SK-N-SH (cell line): ENCODE data around the gene TTC7B.

ENCODE experiments used
- EZH2phosphoT487 ChIP-seq: fragments of 200-600 bp; sonication (generic); IDR thresholded peaks from 2 replicates; pipeline ENCODE4 v1.6.1; 2017; ENCODE audit warnings: low read depth, mixed run types, mild to moderate bottlenecking, antibody characterized with exemption, moderate library complexity, borderline replicate concordance
- REST ChIP-seq: IDR thresholded peaks from 2 replicates; pipeline ENCODE4 v1.6.1; 2012; ENCODE audit warnings: mild to moderate bottlenecking, low read depth, low read length, moderate library complexity
- SIN3A ChIP-seq: IDR thresholded peaks from 2 replicates; pipeline ENCODE4 v1.6.1; 2012; ENCODE audit warnings: low read depth, mild to moderate bottlenecking, low read length, moderate library complexity, borderline replicate concordance
- TCF12 ChIP-seq: IDR thresholded peaks from 2 replicates; pipeline ENCODE4 v1.4.0; 2012
- USF1 ChIP-seq: IDR thresholded peaks from 2 replicates; pipeline ENCODE4 v1.4.0; 2012; ENCODE audit warnings: low read depth, borderline replicate concordance
- ZBTB33 ChIP-seq: IDR thresholded peaks from 2 replicates; pipeline ENCODE4 v1.4.0; 2012; ENCODE audit warnings: low read depth, borderline replicate concordance
- TF ChIP-seq, protein P1 (sequence below): fragments of 200-600 bp; sonication (generic); IDR thresholded peaks from 2 replicates; pipeline ENCODE4 v1.6.1; 2017; ENCODE audit warnings: antibody characterized with exemption, mild to moderate bottlenecking, moderate library complexity

DNA sequence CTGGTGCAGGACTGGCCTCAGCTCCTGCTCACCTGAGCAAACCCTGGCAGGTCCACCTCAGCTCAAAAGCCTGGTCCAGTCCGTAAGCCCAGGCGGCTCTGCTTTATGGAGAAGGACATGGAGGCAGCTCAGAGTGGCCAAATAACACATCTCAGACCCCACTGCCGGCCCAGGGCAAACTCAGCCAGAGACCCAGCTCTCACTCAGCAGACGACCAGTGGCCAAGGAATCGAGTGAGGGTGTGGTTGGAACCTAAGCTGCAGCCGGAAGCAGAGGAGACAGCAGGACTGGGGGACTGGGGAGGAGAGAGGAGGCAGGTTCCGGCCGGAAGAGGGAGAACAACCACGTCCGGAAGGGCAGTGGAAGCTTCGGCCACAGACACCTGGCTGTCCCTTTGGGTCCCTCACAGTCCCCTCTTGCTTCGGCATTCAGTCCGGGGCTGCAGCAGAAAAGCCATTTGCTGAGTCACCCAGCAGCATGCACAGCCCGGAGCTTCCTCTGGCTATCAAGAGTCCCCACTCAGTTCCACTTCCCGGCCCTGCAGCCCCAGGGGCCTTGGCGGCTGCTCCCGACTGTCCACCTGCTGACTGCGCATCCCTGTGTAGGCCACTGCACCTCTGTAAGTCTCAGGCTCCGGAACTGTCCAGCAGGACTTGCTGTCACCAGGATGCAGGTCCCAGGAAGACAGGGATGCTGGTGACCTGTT lies 315.4 kb downstream of the TTC7B start:
- TF ChIP-seq, protein P1, sequence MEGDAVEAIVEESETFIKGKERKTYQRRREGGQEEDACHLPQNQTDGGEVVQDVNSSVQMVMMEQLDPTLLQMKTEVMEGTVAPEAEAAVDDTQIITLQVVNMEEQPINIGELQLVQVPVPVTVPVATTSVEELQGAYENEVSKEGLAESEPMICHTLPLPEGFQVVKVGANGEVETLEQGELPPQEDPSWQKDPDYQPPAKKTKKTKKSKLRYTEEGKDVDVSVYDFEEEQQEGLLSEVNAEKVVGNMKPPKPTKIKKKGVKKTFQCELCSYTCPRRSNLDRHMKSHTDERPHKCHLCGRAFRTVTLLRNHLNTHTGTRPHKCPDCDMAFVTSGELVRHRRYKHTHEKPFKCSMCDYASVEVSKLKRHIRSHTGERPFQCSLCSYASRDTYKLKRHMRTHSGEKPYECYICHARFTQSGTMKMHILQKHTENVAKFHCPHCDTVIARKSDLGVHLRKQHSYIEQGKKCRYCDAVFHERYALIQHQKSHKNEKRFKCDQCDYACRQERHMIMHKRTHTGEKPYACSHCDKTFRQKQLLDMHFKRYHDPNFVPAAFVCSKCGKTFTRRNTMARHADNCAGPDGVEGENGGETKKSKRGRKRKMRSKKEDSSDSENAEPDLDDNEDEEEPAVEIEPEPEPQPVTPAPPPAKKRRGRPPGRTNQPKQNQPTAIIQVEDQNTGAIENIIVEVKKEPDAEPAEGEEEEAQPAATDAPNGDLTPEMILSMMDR: no peak
- no peak for TF ChIP-seq EZH2phosphoT487
- no peak for TF ChIP-seq USF1
- TF ChIP-seq SIN3A: no peak
- TF ChIP-seq REST: peak; percentile 66; the same call in 1 of the 2 replicates
- TF ChIP-seq ZBTB33: no peak
- no peak for TF ChIP-seq TCF12
